Neural progenitor cell (in vitro differentiated cells): ENCODE data around the gene FIBP. TPM values are rescaled to one million over a fixed set of nuclear protein-coding genes. Genes with fewer than 3 reads are reported as not detected.
A peak's percentile ranks its signal among the peaks of the same experiment; 100 is the strongest.

Experiments
- DNase-seq: peaks from one replicate; pipeline ENCODE4 v3.0.0-alpha.2; 2016; ENCODE audit warnings: low spot score
- H2AFZ ChIP-seq: fragments of 200-600 bp; sonication (generic); replicated peaks from 2 replicates; pipeline ENCODE4 v1.6.1; 2016; ENCODE audit warnings: antibody characterized with exemption
- H3F3A ChIP-seq: fragments of 200-600 bp; sonication (generic); 2 replicates; pipeline ENCODE4 v1.6.1; 2016; ENCODE audit warnings: antibody characterized with exemption, low read depth
- H3K27ac ChIP-seq: fragments of 200-600 bp; sonication (generic); 2 replicates; pipeline ENCODE4 v1.5.1; 2016; ENCODE audit warnings: mild to moderate bottlenecking
- H3K27me3 ChIP-seq: fragments of 200-600 bp; sonication (generic); 2 replicates; pipeline ENCODE4 v1.6.1; 2016; ENCODE audit warnings: mild to moderate bottlenecking, moderate library complexity
- H3K36me3 ChIP-seq: fragments of 200-600 bp; sonication (generic); 2 replicates; pipeline ENCODE4 v1.5.1; 2016
- H3K4me1 ChIP-seq: fragments of 200-600 bp; sonication (generic); 2 replicates; pipeline ENCODE4 v1.6.1; 2016; ENCODE audit warnings: mixed run types
- H3K4me2 ChIP-seq: fragments of 200-600 bp; sonication (generic); 2 replicates; pipeline ENCODE4 v1.6.1; 2016
- H3K4me3 ChIP-seq: fragments of 200-600 bp; sonication (generic); 2 replicates; pipeline ENCODE4 v1.5.1; 2016
- H3K79me2 ChIP-seq: fragments of 200-600 bp; sonication (generic); 2 replicates; pipeline ENCODE4 v1.6.1; 2016; ENCODE audit warnings: low read depth
- H3K9ac ChIP-seq: fragments of 200-600 bp; sonication (generic); 2 replicates; pipeline ENCODE4 v1.6.1; 2016
- H3K9me3 ChIP-seq: fragments of 200-600 bp; sonication (generic); 2 replicates; pipeline ENCODE4 v1.5.1; 2016; ENCODE audit warnings: low read depth
- H4K20me1 ChIP-seq: fragments of 200-600 bp; sonication (generic); 2 replicates; pipeline ENCODE4 v1.6.1; 2016; ENCODE audit warnings: low read depth
- H3K27ac Mint-ChIP-seq: 3 replicates; pipeline ENCODE4 v1.8.0; 2021; ENCODE audit warnings: mixed read lengths
- H3K27me3 Mint-ChIP-seq: 2 replicates; pipeline ENCODE4 v1.8.0; 2022; ENCODE audit warnings: low read depth, mild to moderate bottlenecking, inconsistent platforms, moderate library complexity, mixed read lengths; ENCODE audit not compliant: insufficient read depth
- H3K36me3 Mint-ChIP-seq: 3 replicates; pipeline ENCODE4 v1.8.0; 2021; ENCODE audit warnings: mixed read lengths
- H3K4me1 Mint-ChIP-seq: 3 replicates; pipeline ENCODE4 v1.8.0; 2021; ENCODE audit warnings: mixed read lengths
- H3K4me3 Mint-ChIP-seq: 3 replicates; pipeline ENCODE4 v1.8.0; 2021; ENCODE audit warnings: mild to moderate bottlenecking, moderate library complexity, mixed read lengths
- H3K9me3 Mint-ChIP-seq: 3 replicates; pipeline ENCODE4 v1.8.0; 2020; ENCODE audit warnings: mixed read lengths
- EZH2 ChIP-seq: fragments of 200-600 bp; sonication (generic); IDR thresholded peaks from 2 replicates; pipeline ENCODE4 v1.6.1; 2017; ENCODE audit warnings: antibody characterized with exemption, mild to moderate bottlenecking, moderate library complexity
- EZH2phosphoT487 ChIP-seq: fragments of 200-600 bp; sonication (generic); IDR thresholded peaks from 2 replicates; pipeline ENCODE4 v1.6.1; 2017; ENCODE audit warnings: antibody characterized with exemption
- total RNA-seq: library from RNA; depleted of rRNA; stranded (reverse); fragments of >200 nt; gene quantifications from 2 replicates; pipeline ENCODE4 v1.2.3, GENCODE V29; 2015; ENCODE audit warnings: low replicate concordance
- TF ChIP-seq, protein P1 (sequence below): fragments of 200-600 bp; sonication (generic); IDR thresholded peaks from 2 replicates; pipeline ENCODE4 v1.5.1; 2017; ENCODE audit warnings: antibody characterized with exemption, mild to moderate bottlenecking

FIBP gene
- total RNA-seq, 1 donor from 2014 or later = 92.1 TPM

DNA sequence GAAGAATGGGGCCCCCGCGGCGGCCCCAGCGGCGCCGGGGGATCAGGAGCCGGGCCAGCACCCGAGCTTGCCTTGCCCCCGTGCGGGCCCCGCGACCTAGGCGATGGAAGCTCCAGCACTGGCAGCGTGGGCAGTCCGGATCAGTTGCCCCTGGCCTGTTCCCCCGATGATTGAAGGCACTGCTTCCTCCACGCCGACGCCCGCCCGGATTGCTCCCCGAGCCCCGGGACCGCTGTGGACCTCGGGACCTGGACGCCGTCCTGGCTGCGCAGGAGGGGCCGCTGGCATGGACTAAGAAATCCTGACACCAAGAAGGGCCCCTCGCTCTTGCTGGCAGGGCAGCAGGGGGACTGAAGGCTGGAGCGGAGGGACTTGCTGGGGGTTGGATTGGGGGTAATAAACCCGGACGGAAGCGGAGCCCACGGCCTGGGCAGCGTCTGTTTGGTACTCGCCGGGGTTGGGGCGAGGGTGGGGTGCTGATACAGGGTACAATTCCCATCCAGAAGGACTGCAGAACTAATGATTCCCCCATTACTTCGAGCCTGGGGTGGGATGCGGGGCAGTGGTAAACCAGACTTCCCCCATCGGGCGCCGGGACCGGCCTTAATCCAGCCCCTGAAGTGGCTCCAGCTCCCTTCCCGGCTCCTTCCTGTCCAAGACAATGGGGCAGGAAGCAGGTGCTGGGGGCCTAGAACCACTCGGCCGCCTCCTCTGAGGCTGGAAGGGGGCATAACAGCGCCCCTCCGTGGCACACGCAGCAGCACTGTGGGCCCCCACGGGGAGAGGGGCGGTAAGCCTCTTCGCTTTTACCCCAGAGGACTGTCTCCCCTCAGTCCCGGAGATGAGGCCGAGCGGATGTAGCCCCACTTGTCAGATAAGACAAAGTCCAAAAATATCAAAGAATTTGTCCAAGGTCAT lies 3.2 kb upstream of the FIBP start:
- Histone ChIP-seq H4K20me1 (peaks cover 14% of the 10 kb centered on the region), H3K9ac (no peak overlapping the region), H3K27ac (no peak overlapping the region), H3K4me2 (peak overlapping the region; percentile 91), H3K27me3 (peaks cover 24% of the 10 kb centered on the region), H2AFZ (peak overlapping the region; percentile 15), H3K79me2 (peaks cover 27% of the 10 kb centered on the region), H3K9me3 (no peaks in the 10 kb centered on the region), H3K4me3 (peak overlapping the region; percentile 66), H3K4me1 (peaks cover 24% of the 10 kb centered on the region), H3F3A (peaks cover 45% of the 10 kb centered on the region), H3K36me3 (no peaks in the 10 kb centered on the region)
- H3K4me1 Mint-ChIP-seq = peaks cover 50% of the 10 kb centered on the region
- TF ChIP-seq, protein P1, sequence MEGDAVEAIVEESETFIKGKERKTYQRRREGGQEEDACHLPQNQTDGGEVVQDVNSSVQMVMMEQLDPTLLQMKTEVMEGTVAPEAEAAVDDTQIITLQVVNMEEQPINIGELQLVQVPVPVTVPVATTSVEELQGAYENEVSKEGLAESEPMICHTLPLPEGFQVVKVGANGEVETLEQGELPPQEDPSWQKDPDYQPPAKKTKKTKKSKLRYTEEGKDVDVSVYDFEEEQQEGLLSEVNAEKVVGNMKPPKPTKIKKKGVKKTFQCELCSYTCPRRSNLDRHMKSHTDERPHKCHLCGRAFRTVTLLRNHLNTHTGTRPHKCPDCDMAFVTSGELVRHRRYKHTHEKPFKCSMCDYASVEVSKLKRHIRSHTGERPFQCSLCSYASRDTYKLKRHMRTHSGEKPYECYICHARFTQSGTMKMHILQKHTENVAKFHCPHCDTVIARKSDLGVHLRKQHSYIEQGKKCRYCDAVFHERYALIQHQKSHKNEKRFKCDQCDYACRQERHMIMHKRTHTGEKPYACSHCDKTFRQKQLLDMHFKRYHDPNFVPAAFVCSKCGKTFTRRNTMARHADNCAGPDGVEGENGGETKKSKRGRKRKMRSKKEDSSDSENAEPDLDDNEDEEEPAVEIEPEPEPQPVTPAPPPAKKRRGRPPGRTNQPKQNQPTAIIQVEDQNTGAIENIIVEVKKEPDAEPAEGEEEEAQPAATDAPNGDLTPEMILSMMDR = peak; percentile 52
- TF ChIP-seq EZH2 = no peak
- DNase-seq = peak; percentile 79
- H3K27me3 Mint-ChIP-seq = peaks cover 10% of the 10 kb centered on the region
- H3K4me3 Mint-ChIP-seq = peak overlapping the region; percentile 86
- peaks cover 5% of the 10 kb centered on the region for H3K36me3 Mint-ChIP-seq
- H3K9me3 Mint-ChIP-seq = no peaks in the 10 kb centered on the region
- H3K27ac Mint-ChIP-seq = no peak overlapping the region

DNA sequence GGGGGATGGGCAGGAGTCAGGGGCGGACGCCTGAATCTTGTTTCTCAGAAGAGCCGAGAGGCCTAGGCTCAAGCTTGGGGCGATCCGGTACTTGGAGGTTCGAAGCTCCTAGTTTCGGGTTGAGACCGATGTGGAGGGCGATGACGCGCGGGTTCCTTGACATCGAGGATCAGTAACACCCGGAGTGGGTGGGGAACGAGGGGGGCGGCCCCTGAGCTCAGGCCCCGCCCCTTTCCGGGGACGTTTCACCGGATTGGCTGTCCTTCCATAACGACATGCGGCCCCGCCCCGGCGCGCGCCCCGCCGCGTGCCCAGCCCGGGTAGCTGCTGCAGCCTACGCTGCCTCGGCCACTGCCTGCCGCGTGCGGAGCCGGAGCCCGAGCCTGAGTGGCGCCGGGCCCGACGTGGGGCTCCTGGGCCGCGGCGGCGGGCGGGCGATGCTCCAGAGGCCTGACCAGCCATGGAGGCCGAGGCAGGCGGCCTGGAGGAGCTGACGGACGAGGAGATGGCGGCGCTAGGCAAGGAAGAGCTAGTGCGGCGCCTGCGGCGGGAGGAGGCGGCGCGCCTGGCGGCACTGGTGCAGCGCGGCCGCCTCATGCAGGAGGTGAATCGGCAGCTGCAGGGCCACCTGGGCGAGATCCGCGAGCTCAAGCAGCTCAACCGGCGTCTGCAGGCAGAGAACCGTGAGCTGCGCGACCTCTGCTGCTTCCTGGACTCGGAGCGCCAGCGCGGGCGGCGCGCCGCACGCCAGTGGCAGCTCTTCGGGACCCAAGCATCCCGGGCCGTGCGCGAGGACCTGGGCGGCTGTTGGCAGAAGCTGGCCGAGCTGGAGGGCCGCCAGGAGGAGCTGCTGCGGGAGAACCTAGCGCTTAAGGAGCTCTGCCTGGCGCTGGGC lies 2.3 kb upstream of the FIBP start, which contains the start of gene CCDC85B:
Gene CCDC85B, plus strand, starts transcription at position 350 of the 895 bp plus-strand sequence. Its CDS starts 111 bp downstream, at position 461.
- Histone ChIP-seq H3K4me2 (peak within 1 kb of the TSS; percentile 91), H3K9me3 (no peaks in the 10 kb centered on the region), H3K4me3 (peak within 1 kb of the TSS; percentile 66), H4K20me1 (peaks cover 14% of the 10 kb centered on the region), H3K36me3 (no peaks in the 10 kb centered on the region), H3K79me2 (peaks cover 31% of the 10 kb centered on the region), H3K27ac (no peak within 1 kb of the TSS), H3K9ac (no peak within 1 kb of the TSS), H3F3A (peaks cover 48% of the 10 kb centered on the region), H3K4me1 (peaks cover 24% of the 10 kb centered on the region), H2AFZ (peak within 1 kb of the TSS; percentile 20), H3K27me3 (peaks cover 18% of the 10 kb centered on the region)
- Mint-ChIP-seq H3K9me3 (no peaks in the 10 kb centered on the region), H3K36me3 (peaks cover 8% of the 10 kb centered on the region), H3K4me1 (peaks cover 51% of the 10 kb centered on the region), H3K27ac (peak within 1 kb of the TSS; percentile 91), H3K4me3 (peak within 1 kb of the TSS; percentile 98), H3K27me3 (peaks cover 8% of the 10 kb centered on the region)
- TF ChIP-seq, protein P1 = peak; percentile 40
- TF ChIP-seq EZH2phosphoT487 = peak; percentile 31
- TF ChIP-seq EZH2 = peak; percentile 54
- peak; percentile 96 for DNase-seq

DNA sequence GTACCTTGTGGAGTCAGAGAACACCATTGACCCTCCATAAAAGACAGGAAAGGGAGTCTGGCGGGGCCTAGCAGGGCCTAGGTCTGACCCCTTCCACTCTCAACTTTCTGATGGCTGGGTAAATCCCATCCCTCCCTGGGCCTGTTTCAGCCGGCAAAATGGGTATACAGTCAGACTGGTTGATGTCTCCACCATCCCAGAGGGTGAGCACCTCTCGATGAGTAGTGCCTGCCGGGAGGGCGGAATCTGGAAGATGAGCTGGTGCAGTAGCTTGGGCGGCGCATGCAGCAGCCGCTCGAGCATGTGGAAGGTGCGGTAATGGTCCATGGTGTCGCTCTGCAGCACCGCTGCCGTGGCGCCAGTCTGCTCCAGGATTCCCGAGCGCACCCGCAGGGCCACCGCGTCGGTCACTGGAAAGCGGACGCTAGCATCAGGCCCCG lies 528 bp downstream of the FIBP start:
- Histone ChIP-seq H4K20me1 (peaks cover 24% of the 10 kb centered on the region), H3K4me1 (peaks cover 21% of the 10 kb centered on the region), H3K4me2 (peak overlapping the region; percentile 98), H3K27me3 (peaks cover 18% of the 10 kb centered on the region), H3K79me2 (peaks cover 31% of the 10 kb centered on the region), H3F3A (peaks cover 49% of the 10 kb centered on the region), H3K9ac (peak overlapping the region; percentile 58), H3K4me3 (peak overlapping the region; percentile 66), H3K27ac (peak overlapping the region; percentile 82), H3K36me3 (peaks cover 4% of the 10 kb centered on the region), H2AFZ (peak overlapping the region; percentile 59), H3K9me3 (no peaks in the 10 kb centered on the region)
- peak overlapping the region; percentile 91 for H3K27ac Mint-ChIP-seq
- peak overlapping the region; percentile 98 for H3K4me3 Mint-ChIP-seq
- H3K36me3 Mint-ChIP-seq = peaks cover 21% of the 10 kb centered on the region
- DNase-seq = no peak
- peaks cover 8% of the 10 kb centered on the region for H3K27me3 Mint-ChIP-seq
- H3K9me3 Mint-ChIP-seq = no peaks in the 10 kb centered on the region
- H3K4me1 Mint-ChIP-seq = peaks cover 51% of the 10 kb centered on the region
- TF ChIP-seq EZH2phosphoT487 = no peak
- TF ChIP-seq, protein P1 = no peak
- no peak for TF ChIP-seq EZH2
